ENCODE data around the gene STAU1. TPM values are rescaled to one million over a fixed set of nuclear protein-coding genes. Genes with fewer than 3 reads are reported as not detected.

The STAU1 gene
- polyA plus RNA-seq, 1 of the 3 experiments (the other 2 are of a cell fraction) = 48.2 TPM

GRCh38 chr20:49215232-49215631 is 27.1 kb upstream of the STAU1 start:
- 63% methylated on average over 3 of the region's 3 CpGs for WGBS (ENCODE audit: low lambda C conversion rate)
- CTCF ChIA-PET = interaction anchor here (1.3 to 6.4 kb wide), 4 partner anchors 8 to 140 kb away, joined by 3 to 112 read pairs (median 8); no protein-coding TSS in a partner anchor

GRCh38 chr20:49214571-49214970 is 26.4 kb upstream of the STAU1 start:
- Histone ChIP-seq H3K9me3 (peaks cover 10% of the 10 kb centered on the region; the same call in 1 of the 2 replicates), H3K36me3 (replicated peaks in 1 of 2; ENCODE audit: control insufficient read depth in 1 of 2, insufficient read depth in 2 of 2, low read length in 1 of 2) (no peaks in the 10 kb centered on the region), H3K4me2 (no peak overlapping the region), H3K27ac (ENCODE audit: low read depth in 2 of 2, low read length in 1 of 2) (no peak overlapping the region), H3K4me1 (ENCODE audit: control insufficient read depth in 1 of 2, insufficient read depth in 2 of 2, low read depth in 1 of 2, low read length in 1 of 2) (no peaks in the 10 kb centered on the region; a peak in 1 of 4 replicates), H2AFZ (ENCODE audit: low read depth) (no peak overlapping the region), H3K9ac (no peak overlapping the region), H3K4me3 (ENCODE audit: low read depth in 2 of 2, low read length in 1 of 2) (no peak overlapping the region), H3K79me2 (ENCODE audit: insufficient read depth) (peaks cover 3% of the 10 kb centered on the region), H3K9me2 (no peaks in the 10 kb centered on the region), H4K20me1 (ENCODE audit: insufficient read depth) (no peaks in the 10 kb centered on the region), H3K27me3 (ENCODE audit: insufficient read depth) (no peaks in the 10 kb centered on the region), H3F3A (replicated peaks; ENCODE audit: insufficient read depth) (peaks cover 3% of the 10 kb centered on the region)
- POLR2A ChIA-PET = no interaction called here
- TF ChIP-seq NRF1 (IDR thresholded peaks at IDR 0.05; ENCODE audit: low read depth, low read length) (no peak), ZBTB33 (IDR thresholded peaks at IDR 0.05; ENCODE audit: borderline replicate concordance, low read depth) (no peak), FOSL2 (IDR thresholded peaks at IDR 0.05; ENCODE audit: borderline replicate concordance, low read depth) (no peak), PBX3 (IDR thresholded peaks at IDR 0.05) (no peak)
- no peak for DNase-seq
- CTCF ChIA-PET = interaction anchor here (0.9 to 6.4 kb wide), 2 partner anchors 80 to 622 kb away, joined by 3 to 112 read pairs; no protein-coding TSS in a partner anchor

More at GRCh38 chr20:49215232-49215631, 27.1 kb upstream of the STAU1 start:
- no peaks in the 10 kb centered on the region for H3K9me2 ChIP-seq
- no peaks in the 10 kb centered on the region for H4K20me1 ChIP-seq (ENCODE audit: insufficient read depth)
- no peak overlapping the region for H3K4me3 ChIP-seq (ENCODE audit: low read depth in 2 of 2, low read length in 1 of 2)
- peaks cover 10% of the 10 kb centered on the region for H3K79me2 ChIP-seq (ENCODE audit: insufficient read depth)
- H3K27me3 ChIP-seq (ENCODE audit: insufficient read depth) = no peaks in the 10 kb centered on the region
- DNase-seq = no peak
- H3K27ac ChIP-seq (ENCODE audit: low read depth in 2 of 2, low read length in 1 of 2) = no peak overlapping the region
- POLR2A ChIA-PET = no interaction called here
- TF ChIP-seq FOXJ3 (CRISPR knock-in tag; IDR thresholded peaks at IDR 0.05) (no peak), TAF1 (IDR thresholded peaks at IDR 0.05; ENCODE audit: borderline replicate concordance, low read depth, low read length) (no peak), POLR2AphosphoS5 (IDR thresholded peaks at IDR 0.05; ENCODE audit: low read depth, low read length) (no peak), ELF1 (IDR thresholded peaks at IDR 0.05) (no peak), SIN3A (IDR thresholded peaks at IDR 0.05; ENCODE audit: borderline replicate concordance, low read depth, low read length) (no peak), CHD2 (IDR thresholded peaks at IDR 0.05; ENCODE audit: low read length, partially characterized antibody) (no peak), GABPA (IDR thresholded peaks at IDR 0.05; ENCODE audit: low read depth) (no peak)
- peaks cover 0 to 2% of the 10 kb centered on the region in 2 experiments; a peak in 1 of 4 replicates for H3K4me1 ChIP-seq (ENCODE audit: control insufficient read depth in 1 of 2, insufficient read depth in 2 of 2, low read depth in 1 of 2, low read length in 1 of 2)
- H3K36me3 ChIP-seq (replicated peaks in 1 of 2; ENCODE audit: control insufficient read depth in 1 of 2, insufficient read depth in 2 of 2, low read length in 1 of 2) = no peaks in the 10 kb centered on the region
- no peak overlapping the region for H3K4me2 ChIP-seq
- H3K9ac ChIP-seq = no peak overlapping the region
- no peak overlapping the region for H2AFZ ChIP-seq (ENCODE audit: low read depth)
- peaks cover 8% of the 10 kb centered on the region; the same call in 1 of the 2 replicates for H3K9me3 ChIP-seq
- peaks cover 3% of the 10 kb centered on the region for H3F3A ChIP-seq (replicated peaks; ENCODE audit: insufficient read depth)
